ENCODE measurements around the gene SLC44A1.
A peak's percentile ranks its signal among the peaks of the same experiment; 100 is the strongest.

SLC44A1 gene

GRCh38 chr9:105246656-105247173 is 2.3 kb downstream of the SLC44A1 start:
- no peak for TF ChIP-seq CTCF (IDR thresholded peaks at IDR 0.05; ENCODE audit: low read depth, low read length)
- no peaks in the 10 kb centered on the region for H3K9me3 ChIP-seq (ENCODE audit: severe bottlenecking)
- peak overlapping the region; percentile 88 for H3K27ac ChIP-seq
- peaks cover 8% of the 10 kb centered on the region; the same call in 1 of the 2 replicates for H3K36me3 ChIP-seq
- no peak for DNase-seq
- no peaks in the 10 kb centered on the region for H3K27me3 ChIP-seq (ENCODE audit: insufficient read depth, low read depth, severe bottlenecking)
- peak overlapping the region; percentile 87 for H3K4me3 ChIP-seq (ENCODE audit: low read depth, low read length)

- H3K36me3 ChIP-seq, result peaks cover 9% of the 10 kb centered on the region; the same call in 1 of the 2 replicates
- no peak for TF ChIP-seq CTCF (IDR thresholded peaks at IDR 0.05; ENCODE audit: low read depth, low read length)
- DNase-seq, result no peak
- H3K9me3 ChIP-seq (ENCODE audit: severe bottlenecking), result no peaks in the 10 kb centered on the region
- no peaks in the 10 kb centered on the region for H3K27me3 ChIP-seq (ENCODE audit: insufficient read depth, low read depth, severe bottlenecking)
- H3K27ac ChIP-seq, result peak overlapping the region; percentile 88
- peak overlapping the region; percentile 87 for H3K4me3 ChIP-seq (ENCODE audit: low read depth, low read length)
These were observed 4.2 kb downstream of the SLC44A1 start for GRCh38 chr9:105248691-105249090.

GRCh38 chr9:105251133-105251532 is 6.7 kb downstream of the SLC44A1 start:
- no peak overlapping the region for H3K4me3 ChIP-seq (ENCODE audit: low read depth, low read length)
- DNase-seq, result no peak
- no peak overlapping the region for H3K27ac ChIP-seq
- H3K27me3 ChIP-seq (ENCODE audit: insufficient read depth, low read depth, severe bottlenecking), result no peaks in the 10 kb centered on the region
- H3K9me3 ChIP-seq (ENCODE audit: severe bottlenecking), result no peaks in the 10 kb centered on the region
- H3K36me3 ChIP-seq, result peaks cover 6% of the 10 kb centered on the region; the same call in 1 of the 2 replicates
- no peak for TF ChIP-seq CTCF (IDR thresholded peaks at IDR 0.05; ENCODE audit: low read depth, low read length)

- Histone ChIP-seq H3K4me3 (ENCODE audit: low read depth, low read length) (no peak overlapping the region), H3K27ac (no peak overlapping the region)
These were observed 7.4 kb downstream of the SLC44A1 start for GRCh38 chr9:105251733-105252404.

GRCh38 chr9:105252405-105252756 is 7.9 kb downstream of the SLC44A1 start:
- Histone ChIP-seq H3K27me3 (ENCODE audit: insufficient read depth, low read depth, severe bottlenecking) (no peaks in the 10 kb centered on the region), H3K9me3 (ENCODE audit: severe bottlenecking) (no peaks in the 10 kb centered on the region), H3K36me3 (peaks cover 6% of the 10 kb centered on the region; the same call in 1 of the 2 replicates), H3K27ac (no peak overlapping the region), H3K4me3 (ENCODE audit: low read depth, low read length) (no peak overlapping the region)
- TF ChIP-seq CTCF (IDR thresholded peaks at IDR 0.05; ENCODE audit: low read depth, low read length), result no peak
- DNase-seq, result no peak

More at GRCh38 chr9:105251733-105252404, 7.4 kb downstream of the SLC44A1 start:
- Histone ChIP-seq H3K36me3 (peaks cover 6% of the 10 kb centered on the region; the same call in 1 of the 2 replicates), H3K9me3 (ENCODE audit: severe bottlenecking) (no peaks in the 10 kb centered on the region), H3K27me3 (ENCODE audit: insufficient read depth, low read depth, severe bottlenecking) (no peaks in the 10 kb centered on the region)
- DNase-seq, result no peak
- TF ChIP-seq CTCF (IDR thresholded peaks at IDR 0.05; ENCODE audit: low read depth, low read length), result 0 out of 2 replicates have a peak, but pooled peaks have one; percentile 2
